ENCODE data around the gene TMEM250.
A peak's percentile ranks its signal among the peaks of the same experiment; 100 is the strongest.

The TMEM250 gene

DNA sequence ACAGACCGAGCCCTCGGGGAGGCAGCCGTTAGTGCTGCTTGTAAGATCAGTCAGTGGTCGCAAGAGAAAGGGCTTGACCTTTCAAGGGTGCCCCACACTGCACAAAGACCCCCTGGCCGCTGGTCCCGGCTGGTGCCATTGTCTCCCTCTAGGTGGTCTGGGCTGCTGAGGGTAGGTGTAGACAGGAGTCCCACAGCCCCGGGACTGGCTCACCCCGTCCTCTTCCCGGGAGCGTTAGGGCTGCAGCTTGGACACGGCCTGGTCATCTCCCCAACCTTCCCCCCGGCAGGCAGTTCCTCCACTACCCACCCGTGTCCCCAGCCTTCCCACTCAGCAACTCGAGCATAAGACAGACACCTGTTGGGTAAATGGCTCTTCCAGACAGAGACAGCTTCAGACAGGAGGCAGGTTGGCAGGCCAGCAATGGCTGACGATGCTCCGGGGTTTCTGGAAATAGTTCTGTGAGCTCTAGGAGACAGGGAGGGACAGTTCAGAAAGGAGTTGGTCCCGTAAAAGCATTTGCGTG is 15.3 kb upstream of the TMEM250 start:
- ATAC-seq (replicated peaks; ENCODE audit: extremely low read depth, poor library complexity, severe bottlenecking) = no peak
- no peak for DNase-seq (ENCODE audit: low spot score in 2 of 2)
- Mint-ChIP-seq H3K36me3 (ENCODE audit: insufficient read depth) (no peaks in the 10 kb centered on the region), H3K27me3 (peaks cover 57% of the 10 kb centered on the region), H3K4me3 (peak overlapping the region; percentile 54), H3K27ac (ENCODE audit: low read depth) (no peak overlapping the region), H3K4me1 (peaks cover 10% of the 10 kb centered on the region), H3K9me3 (no peaks in the 10 kb centered on the region)

DNA sequence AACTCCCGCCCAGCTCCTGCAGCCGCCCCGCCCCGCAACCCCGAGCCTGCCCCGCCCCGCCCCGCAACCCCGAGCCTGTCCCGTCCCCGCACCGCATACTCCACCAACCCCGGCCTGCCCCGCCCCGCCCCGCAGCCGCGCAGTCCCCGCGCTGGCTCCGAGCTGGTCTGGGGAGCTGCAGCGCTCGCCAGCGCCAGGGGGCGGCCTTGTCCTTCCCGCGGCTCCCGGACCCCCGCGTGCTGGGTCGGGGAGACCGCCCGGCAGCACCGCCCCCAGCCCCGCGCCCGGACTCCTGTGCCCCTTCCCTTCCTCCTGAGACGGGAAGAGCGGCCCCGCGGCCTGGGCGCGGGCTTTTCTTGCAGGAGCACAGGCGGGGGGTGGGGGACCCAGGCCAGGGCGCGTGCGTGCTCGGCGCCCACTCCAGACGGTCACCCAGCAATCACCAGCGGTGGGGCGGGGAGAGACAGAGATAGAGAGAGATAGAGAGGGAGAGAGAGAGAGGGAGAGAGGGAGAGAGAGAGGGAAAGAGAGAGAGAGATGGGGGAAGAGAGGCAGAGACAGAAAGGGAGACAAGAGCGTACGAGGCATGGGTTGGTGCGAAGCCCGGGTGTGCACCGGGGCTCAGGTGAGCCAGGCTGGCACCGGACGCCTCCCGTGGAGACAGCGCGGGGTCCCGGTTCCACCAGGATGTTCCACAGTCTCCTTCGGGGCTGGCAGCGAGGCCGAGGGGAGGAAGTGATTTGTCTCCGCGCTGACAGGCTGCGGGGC is 14.7 kb upstream of the TMEM250 start:
- ATAC-seq (replicated peaks; ENCODE audit: extremely low read depth, poor library complexity, severe bottlenecking) = no peak
- no peak overlapping the region for H3K27ac Mint-ChIP-seq (ENCODE audit: low read depth)

DNA sequence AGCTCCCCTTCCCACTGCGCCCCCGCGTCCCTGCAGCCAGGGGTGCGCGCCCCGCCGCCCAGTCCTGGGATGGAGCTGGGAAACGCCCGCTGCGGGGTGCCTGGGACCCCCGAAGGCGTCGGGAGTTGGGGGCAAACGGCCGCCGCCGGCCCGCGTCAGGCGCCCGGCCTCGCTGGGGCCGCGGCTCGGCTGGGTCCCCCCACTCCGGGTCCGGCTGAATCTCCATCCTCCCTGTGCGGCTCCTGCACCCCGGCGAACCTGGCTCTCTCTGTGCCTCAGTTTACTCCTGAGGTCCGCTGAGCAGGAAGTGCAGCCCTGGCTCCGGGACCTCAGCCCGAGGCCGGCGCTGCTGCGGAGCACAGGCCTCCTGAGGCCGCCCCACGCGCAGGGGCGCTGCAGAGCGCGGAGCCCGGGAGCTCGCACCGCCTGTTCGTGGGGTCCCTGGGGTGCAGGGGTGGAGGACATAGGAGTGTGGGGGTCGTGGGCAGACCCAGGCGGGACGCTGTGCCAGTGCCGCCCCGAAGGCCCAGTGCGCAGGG is 13.9 kb upstream of the TMEM250 start:
- Mint-ChIP-seq H3K27ac (ENCODE audit: low read depth) (no peak overlapping the region), H3K27me3 (peaks cover 71% of the 10 kb centered on the region), H3K36me3 (ENCODE audit: insufficient read depth) (no peaks in the 10 kb centered on the region), H3K4me3 (no peak overlapping the region), H3K9me3 (no peaks in the 10 kb centered on the region), H3K4me1 (peaks cover 10% of the 10 kb centered on the region)
- DNase-seq (ENCODE audit: low spot score in 2 of 2) (no peak), ATAC-seq (replicated peaks; ENCODE audit: extremely low read depth, poor library complexity, severe bottlenecking) (peak; percentile 3)

More for the DNA sequence above, 14.7 kb upstream of the TMEM250 start:
- peak overlapping the region; percentile 54 for H3K4me3 Mint-ChIP-seq
- peaks cover 63% of the 10 kb centered on the region for H3K27me3 Mint-ChIP-seq
- no peak for DNase-seq (ENCODE audit: low spot score in 2 of 2)
- H3K9me3 Mint-ChIP-seq = no peaks in the 10 kb centered on the region
- H3K36me3 Mint-ChIP-seq (ENCODE audit: insufficient read depth) = no peaks in the 10 kb centered on the region
- H3K4me1 Mint-ChIP-seq = peaks cover 10% of the 10 kb centered on the region

DNA sequence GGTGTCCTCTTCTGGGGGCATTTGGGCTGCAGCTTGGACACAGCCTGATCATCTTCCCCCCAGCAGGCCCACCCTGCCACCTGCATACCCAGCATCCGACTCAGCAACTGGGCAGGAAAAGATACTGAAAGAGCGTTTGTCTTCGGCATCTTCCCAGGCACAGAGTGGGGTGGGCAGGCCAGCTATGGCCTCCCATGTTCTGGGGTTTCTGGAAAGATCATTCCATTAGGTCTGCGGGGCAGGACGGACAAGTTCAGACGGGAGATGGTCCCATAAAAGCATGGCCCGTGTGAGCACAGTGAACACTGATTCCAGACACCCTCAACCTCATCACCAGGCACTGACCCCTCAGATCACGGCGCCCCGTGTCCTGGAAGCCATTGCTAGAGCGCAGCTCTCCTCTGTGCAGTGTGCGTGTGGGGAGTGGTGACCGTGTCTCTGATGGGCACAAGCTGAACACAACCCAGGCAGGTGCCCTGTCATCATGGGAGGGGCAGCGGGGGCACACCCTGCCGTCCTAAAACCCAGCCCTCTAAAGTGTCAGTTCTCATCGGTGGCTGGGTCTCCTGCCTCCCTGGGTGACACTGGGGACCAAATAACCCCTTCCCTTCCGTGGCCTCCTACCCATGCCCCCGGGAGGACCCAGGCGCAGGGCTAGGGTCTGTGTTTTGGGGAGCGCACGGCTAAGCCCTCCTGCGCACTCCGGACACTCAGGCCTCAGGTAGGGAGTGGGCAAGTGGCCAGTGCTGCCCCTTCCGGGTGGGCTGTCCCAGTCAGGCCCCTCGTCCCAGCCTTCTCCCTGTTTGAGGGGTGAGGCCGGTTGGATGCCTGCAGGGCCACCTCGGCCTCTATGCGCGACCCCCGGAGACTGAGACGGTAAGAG is 13.2 kb upstream of the TMEM250 start:
- Mint-ChIP-seq H3K27ac (ENCODE audit: low read depth) (no peak overlapping the region), H3K36me3 (ENCODE audit: insufficient read depth) (no peaks in the 10 kb centered on the region), H3K4me3 (no peak overlapping the region), H3K27me3 (peaks cover 76% of the 10 kb centered on the region), H3K9me3 (no peaks in the 10 kb centered on the region), H3K4me1 (peaks cover 10% of the 10 kb centered on the region)
- no peak for ATAC-seq (replicated peaks; ENCODE audit: extremely low read depth, poor library complexity, severe bottlenecking)
- no peak for DNase-seq (ENCODE audit: low spot score in 2 of 2)

DNA sequence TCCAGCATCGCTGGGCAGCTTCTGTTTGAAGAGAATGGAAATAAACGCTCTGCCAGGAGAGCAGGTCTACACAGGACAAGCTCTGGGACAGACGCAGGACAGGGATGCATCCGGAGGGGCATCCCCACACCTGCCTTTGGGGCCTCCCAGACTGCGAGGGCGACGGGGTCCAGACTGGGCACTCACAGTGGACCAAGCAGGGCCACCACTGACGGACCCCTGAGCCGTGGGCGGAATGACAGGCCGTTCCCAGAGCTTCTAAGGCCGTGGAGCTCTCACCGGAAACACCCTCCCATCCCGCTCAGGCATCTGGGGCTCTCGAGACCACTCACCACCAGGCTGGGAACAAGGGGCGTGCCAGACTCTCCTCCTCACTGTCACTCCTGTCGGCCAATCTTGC is 10.5 kb upstream of the TMEM250 start:
- Mint-ChIP-seq H3K4me1 (peaks cover 8% of the 10 kb centered on the region), H3K36me3 (ENCODE audit: insufficient read depth) (no peaks in the 10 kb centered on the region), H3K27me3 (peaks cover 74% of the 10 kb centered on the region), H3K27ac (ENCODE audit: low read depth) (peak overlapping the region; percentile 60), H3K4me3 (no peak overlapping the region), H3K9me3 (no peaks in the 10 kb centered on the region)
- DNase-seq (ENCODE audit: low spot score in 2 of 2) (no peak), ATAC-seq (replicated peaks; ENCODE audit: extremely low read depth, poor library complexity, severe bottlenecking) (no peak)

DNA sequence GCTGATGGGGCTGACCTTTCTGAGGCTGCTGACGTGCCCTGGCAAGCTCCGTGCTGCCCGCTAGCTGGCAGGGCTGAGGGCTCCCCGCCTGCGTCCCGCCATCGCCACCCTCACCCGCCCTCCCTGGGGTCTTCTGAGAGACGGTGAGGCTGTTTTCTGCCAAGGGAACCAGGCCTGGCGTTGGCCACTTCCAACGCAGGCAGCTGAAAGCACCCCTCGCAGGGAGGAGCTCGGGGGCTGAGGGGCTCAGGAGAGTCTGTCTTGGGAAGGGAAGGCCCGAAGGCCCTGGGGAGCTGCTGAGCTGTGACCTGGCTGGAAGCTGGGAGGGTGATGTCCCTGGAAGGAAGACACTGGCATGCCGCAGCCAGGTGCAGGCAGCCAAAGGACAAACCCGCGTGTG is 9.8 kb upstream of the TMEM250 start:
- Mint-ChIP-seq H3K4me1 (peaks cover under 1% of the 10 kb centered on the region), H3K4me3 (no peak overlapping the region), H3K9me3 (no peaks in the 10 kb centered on the region), H3K27ac (ENCODE audit: low read depth) (no peak overlapping the region), H3K36me3 (ENCODE audit: insufficient read depth) (no peaks in the 10 kb centered on the region), H3K27me3 (peaks cover 67% of the 10 kb centered on the region)
- DNase-seq (ENCODE audit: low spot score in 2 of 2) = no peak
- no peak for ATAC-seq (replicated peaks; ENCODE audit: extremely low read depth, poor library complexity, severe bottlenecking)

DNA sequence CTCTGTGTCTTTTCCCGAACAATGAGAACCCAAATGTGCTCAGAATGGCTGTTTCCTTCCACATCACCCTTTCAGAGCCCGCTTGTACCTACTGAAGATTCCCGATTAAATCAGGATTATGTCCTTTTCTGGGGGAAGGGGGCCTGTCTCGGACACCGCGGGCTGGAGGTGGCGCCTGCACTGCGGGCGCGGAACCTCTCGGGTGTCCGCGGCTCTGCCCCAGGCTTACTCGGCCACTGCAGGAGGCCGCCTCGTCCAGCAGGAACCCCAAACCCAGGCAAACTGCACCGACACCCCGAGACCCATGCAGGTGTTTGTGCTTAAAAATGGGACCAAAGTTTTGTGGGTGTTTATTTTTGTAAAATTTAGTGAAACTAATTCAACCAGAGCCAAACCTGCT is 8.6 kb upstream of the TMEM250 start:
- Mint-ChIP-seq H3K4me1 (peaks cover 5% of the 10 kb centered on the region), H3K4me3 (no peak overlapping the region), H3K36me3 (ENCODE audit: insufficient read depth) (peaks cover 1% of the 10 kb centered on the region), H3K27me3 (peaks cover 66% of the 10 kb centered on the region), H3K27ac (ENCODE audit: low read depth) (no peak overlapping the region), H3K9me3 (no peaks in the 10 kb centered on the region)
- ATAC-seq (replicated peaks; ENCODE audit: extremely low read depth, poor library complexity, severe bottlenecking) = no peak
- no peak for DNase-seq (ENCODE audit: low spot score in 2 of 2)

DNA sequence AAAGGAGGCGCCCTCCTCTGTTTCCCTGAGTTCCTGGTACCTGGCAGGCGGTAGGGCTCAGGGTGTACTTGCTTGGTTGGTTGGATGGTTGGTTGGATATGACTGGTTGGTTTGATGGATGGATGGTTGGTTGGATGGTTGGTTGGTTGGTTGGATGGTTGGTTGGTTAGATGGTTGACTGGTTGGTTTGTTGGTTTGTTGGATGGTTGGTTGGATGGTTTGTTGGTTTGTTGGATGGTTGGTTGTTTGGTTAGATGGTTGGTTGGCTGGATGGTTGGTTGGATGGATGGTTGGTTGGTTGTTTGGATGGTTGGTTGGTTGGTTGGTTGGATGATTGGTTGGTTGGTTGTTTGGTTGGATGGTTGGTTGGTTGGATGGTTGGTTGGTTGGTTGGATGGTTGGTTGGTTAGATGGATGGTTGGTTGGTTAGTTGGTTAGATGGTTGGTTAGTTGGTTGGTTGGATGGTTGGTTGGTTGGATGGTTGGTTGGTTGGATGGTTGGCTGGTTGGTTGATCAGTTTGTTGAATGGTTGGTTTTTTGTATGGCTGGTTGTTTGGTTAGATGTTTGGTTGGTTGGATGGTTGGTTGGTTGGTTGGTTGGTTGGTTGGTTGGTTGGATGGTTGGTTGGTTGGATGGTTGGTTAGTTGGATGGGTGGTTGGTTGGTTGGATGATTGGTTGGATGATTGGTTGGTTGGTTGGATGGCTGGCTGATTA is 6.5 kb upstream of the TMEM250 start:
- Mint-ChIP-seq H3K27me3 (peaks cover 45% of the 10 kb centered on the region), H3K4me1 (peaks cover 5% of the 10 kb centered on the region), H3K4me3 (no peak overlapping the region), H3K36me3 (ENCODE audit: insufficient read depth) (peaks cover 1% of the 10 kb centered on the region), H3K27ac (ENCODE audit: low read depth) (no peak overlapping the region), H3K9me3 (no peaks in the 10 kb centered on the region)
- no peak for DNase-seq (ENCODE audit: low spot score in 2 of 2)
- no peak for ATAC-seq (replicated peaks; ENCODE audit: extremely low read depth, poor library complexity, severe bottlenecking)

DNA sequence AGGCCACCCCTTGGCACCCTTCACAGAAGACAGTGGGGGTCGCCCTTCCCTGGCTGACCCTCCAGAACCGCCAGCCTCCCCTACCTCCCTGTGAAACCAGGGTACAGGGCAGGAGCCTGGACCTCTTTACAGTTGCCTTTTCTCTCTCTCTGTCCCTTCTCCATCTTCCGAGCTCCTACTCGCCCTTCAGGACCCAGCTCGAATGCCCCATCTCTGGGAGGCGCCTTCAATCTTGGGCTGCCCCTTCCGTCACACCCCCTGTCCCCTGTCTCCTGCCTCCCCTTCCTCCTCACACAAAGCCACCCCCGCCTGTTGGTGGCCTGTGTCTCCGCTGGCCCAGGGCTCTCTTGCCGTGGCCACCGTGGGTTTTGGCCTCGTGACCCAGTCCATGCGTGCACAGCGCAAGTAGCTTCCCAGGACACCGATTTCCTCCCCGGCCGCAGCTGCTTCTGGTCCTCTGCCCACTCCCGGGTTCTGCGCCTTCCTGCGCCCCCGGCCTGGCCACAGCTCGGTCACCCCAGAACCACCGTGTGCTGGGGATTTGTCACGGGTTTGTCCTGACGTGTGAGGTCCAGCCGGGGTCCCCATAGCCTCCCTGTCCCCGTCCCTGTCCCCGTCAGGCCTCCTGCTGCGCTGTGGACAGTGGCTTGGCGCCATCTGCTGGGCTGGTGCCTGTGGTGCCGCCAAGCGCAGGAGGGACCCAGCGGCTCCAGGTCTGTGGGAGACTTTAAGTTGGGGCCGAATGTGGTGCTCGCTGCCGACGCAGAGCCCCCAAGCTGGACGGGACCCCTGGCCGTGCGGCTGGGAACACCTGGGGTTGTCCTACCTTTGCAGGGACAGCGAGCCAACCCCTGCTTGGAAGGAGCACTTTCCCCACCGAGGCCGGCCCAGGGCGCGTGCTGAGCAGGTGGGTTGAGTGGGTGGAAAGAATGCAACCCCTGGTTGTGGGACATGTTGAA is 4.0 kb upstream of the TMEM250 start:
- DNase-seq (ENCODE audit: low spot score in 2 of 2) (peak; percentile 52 to 69), ATAC-seq (replicated peaks; ENCODE audit: extremely low read depth, poor library complexity, severe bottlenecking) (no peak)
- H3K9me3 Mint-ChIP-seq = no peaks in the 10 kb centered on the region
- peaks cover 21% of the 10 kb centered on the region for H3K27me3 Mint-ChIP-seq
- H3K27ac Mint-ChIP-seq (ENCODE audit: low read depth) = no peak overlapping the region
- peaks cover 5% of the 10 kb centered on the region for H3K4me1 Mint-ChIP-seq
- peaks cover 5% of the 10 kb centered on the region for H3K36me3 Mint-ChIP-seq (ENCODE audit: insufficient read depth)
- peak overlapping the region; percentile 13 for H3K4me3 Mint-ChIP-seq

DNA sequence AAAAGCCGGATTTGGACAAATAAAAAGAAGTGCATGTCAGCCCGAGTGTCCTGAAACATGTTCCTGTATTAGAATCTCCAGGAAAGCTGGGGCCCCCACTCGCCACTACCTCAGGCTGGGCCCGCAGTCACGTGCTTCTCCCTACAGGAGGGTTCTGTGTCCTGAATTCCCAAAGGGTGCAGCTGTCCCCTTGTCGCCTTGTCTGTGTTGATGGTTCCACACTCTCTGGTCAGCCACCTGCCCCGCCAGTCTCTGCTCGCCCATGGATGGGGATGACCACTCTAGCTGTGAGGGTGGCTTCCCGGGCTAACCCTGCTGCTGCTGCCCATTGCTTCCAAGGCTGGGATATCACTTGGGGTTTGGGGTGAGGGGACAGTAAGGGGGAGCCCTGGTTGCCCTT is 3.1 kb upstream of the TMEM250 start:
- H3K27ac Mint-ChIP-seq (ENCODE audit: low read depth) = no peak overlapping the region
- no peak for ATAC-seq (replicated peaks; ENCODE audit: extremely low read depth, poor library complexity, severe bottlenecking)
- no peaks in the 10 kb centered on the region for H3K9me3 Mint-ChIP-seq
- peaks cover 5% of the 10 kb centered on the region for H3K4me1 Mint-ChIP-seq
- no peak overlapping the region for H3K4me3 Mint-ChIP-seq
- H3K27me3 Mint-ChIP-seq = peaks cover 15% of the 10 kb centered on the region
- no peak for DNase-seq (ENCODE audit: low spot score in 2 of 2)
- H3K36me3 Mint-ChIP-seq (ENCODE audit: insufficient read depth) = peaks cover 7% of the 10 kb centered on the region

DNA sequence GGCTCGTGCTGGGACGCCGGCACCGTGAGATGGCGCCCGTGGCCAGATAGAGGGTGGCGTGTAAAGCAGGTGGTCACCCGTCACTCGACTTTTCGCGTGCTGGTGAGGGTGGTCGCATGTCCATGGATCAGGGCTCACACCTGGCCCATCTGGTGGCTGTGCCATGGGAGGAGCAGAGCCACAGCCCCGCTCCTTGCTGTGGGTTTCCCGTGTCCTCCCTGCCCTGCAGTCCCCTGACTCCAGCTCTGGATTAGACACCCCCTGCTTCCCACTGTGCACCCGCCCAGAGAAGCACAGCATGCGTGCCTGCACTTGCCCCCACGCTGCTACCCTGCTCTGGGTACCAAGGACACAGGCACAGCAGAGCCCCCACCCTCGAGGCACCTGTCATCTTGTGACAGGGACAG is 1.8 kb upstream of the TMEM250 start:
- Mint-ChIP-seq H3K4me1 (peaks cover 5% of the 10 kb centered on the region), H3K36me3 (ENCODE audit: insufficient read depth) (peaks cover 14% of the 10 kb centered on the region), H3K4me3 (no peak overlapping the region), H3K9me3 (no peaks in the 10 kb centered on the region), H3K27me3 (peaks cover 10% of the 10 kb centered on the region), H3K27ac (ENCODE audit: low read depth) (no peak overlapping the region)
- DNase-seq (ENCODE audit: low spot score in 2 of 2) (no peak), ATAC-seq (replicated peaks; ENCODE audit: extremely low read depth, poor library complexity, severe bottlenecking) (no peak)

Measured in central memory CD8-positive, alpha-beta T cell (primary cell).